ENCODE data around the gene KPNA6. TPM values are rescaled to one million over a fixed set of nuclear protein-coding genes. Genes with fewer than 3 reads are reported as not detected.

KPNA6 gene
- total and polyA plus RNA-seq, 2 donors = 10.0 to 17.1 TPM

GRCh38 chr1:32221980-32222755 is 114.3 kb downstream of the KPNA6 start, which contains the start of the genes EIF3I and TMEM234:
TSS of gene EIF3I (plus strand) at chr1:32222407. CDS start at chr1:32222442, 35 bp downstream.
TSS of gene TMEM234 (minus strand) at chr1:32222353. CDS start at chr1:32222322, 31 bp downstream.
- WGBS = under 1% methylated on average over 46 of the region's 46 CpGs
- Histone ChIP-seq H3K4me3 (ENCODE audit: low read length in 2 of 2) (peak within 1 kb of the TSS; percentile 78 to 93), H3K27me3 (ENCODE audit: control insufficient read depth in 2 of 2, insufficient read depth in 1 of 2, low read length in 1 of 2) (no peaks in the 10 kb centered on the region), H3K27ac (ENCODE audit: low read depth in 1 of 2, low read length in 1 of 2) (peak within 1 kb of the TSS; percentile 55 to 86), H3K9me3 (ENCODE audit: control insufficient read depth in 2 of 2, insufficient read depth in 1 of 2, low read length in 1 of 2) (no peaks in the 10 kb centered on the region), H3K36me3 (ENCODE audit: control insufficient read depth in 2 of 2, insufficient read depth in 2 of 2, low read length in 1 of 2) (peaks cover 23 to 34% of the 10 kb centered on the region in 2 donors), H3K4me1 (ENCODE audit: control insufficient read depth in 2 of 2, insufficient read depth in 2 of 2, low read length in 2 of 2) (peaks cover 9 to 26% of the 10 kb centered on the region in 2 donors)
- peak; percentile 77 to 95 (median 88) for DNase-seq (ENCODE audit: low read depth in 6 of 9, low spot score in 9 of 9)

- Histone ChIP-seq H3K9me3 (ENCODE audit: control insufficient read depth in 2 of 2, insufficient read depth in 1 of 2, low read length in 1 of 2) (no peaks in the 10 kb centered on the region), H3K36me3 (ENCODE audit: control insufficient read depth in 2 of 2, insufficient read depth in 2 of 2, low read length in 1 of 2) (peaks cover 32 to 47% of the 10 kb centered on the region in 2 donors), H3K4me1 (ENCODE audit: control insufficient read depth in 2 of 2, insufficient read depth in 2 of 2, low read length in 2 of 2) (peaks cover 9 to 26% of the 10 kb centered on the region in 2 donors), H3K27me3 (ENCODE audit: control insufficient read depth in 2 of 2, insufficient read depth in 1 of 2, low read length in 1 of 2) (no peaks in the 10 kb centered on the region), H3K27ac (ENCODE audit: low read depth in 1 of 2, low read length in 1 of 2) (no peak overlapping the region), H3K4me3 (ENCODE audit: low read length in 2 of 2) (no peak overlapping the region)
- DNase-seq (ENCODE audit: low read depth in 6 of 9, low spot score in 9 of 9) = no peak
- WGBS = 96% methylated on average over 3 of the region's 3 CpGs
Measured at GRCh38 chr1:32223683-32224082, 115.8 kb downstream of the KPNA6 start.

GRCh38 chr1:32224285-32224684 is 116.4 kb downstream of the KPNA6 start:
- H3K9me3 ChIP-seq (ENCODE audit: control insufficient read depth in 2 of 2, insufficient read depth in 1 of 2, low read length in 1 of 2) = no peaks in the 10 kb centered on the region
- peaks cover 37 to 52% of the 10 kb centered on the region in 2 donors for H3K36me3 ChIP-seq (ENCODE audit: control insufficient read depth in 2 of 2, insufficient read depth in 2 of 2, low read length in 1 of 2)
- no peak for DNase-seq (ENCODE audit: low read depth in 6 of 9, low spot score in 9 of 9)
- H3K4me1 ChIP-seq (ENCODE audit: control insufficient read depth in 2 of 2, insufficient read depth in 2 of 2, low read length in 2 of 2) = peaks cover 9 to 26% of the 10 kb centered on the region in 2 donors
- no peak overlapping the region for H3K4me3 ChIP-seq (ENCODE audit: low read length in 2 of 2)
- no peaks in the 10 kb centered on the region for H3K27me3 ChIP-seq (ENCODE audit: control insufficient read depth in 2 of 2, insufficient read depth in 1 of 2, low read length in 1 of 2)
- 92% methylated on average over 4 of the region's 4 CpGs for WGBS
- no peak overlapping the region for H3K27ac ChIP-seq (ENCODE audit: low read depth in 1 of 2, low read length in 1 of 2)

Other genes starting within 250 kb of the KPNA6 start
- gene PTP4A2, start 169.7 kb upstream of the KPNA6 start, total RNA-seq = 748 TPM
- gene PTP4A2, start 169.7 kb upstream of the KPNA6 start, polyA plus RNA-seq = 214 TPM
- 71.8 TPM for gene KHDRBS1, start 94.2 kb upstream of the KPNA6 start, total RNA-seq
- gene KHDRBS1, start 94.2 kb upstream of the KPNA6 start, polyA plus RNA-seq = 124 TPM
- 4.7 TPM for gene TMEM39B, start 35.1 kb upstream of the KPNA6 start, total RNA-seq
- 13.1 TPM for gene TMEM39B, start 35.1 kb upstream of the KPNA6 start, polyA plus RNA-seq
- 33.1 TPM for gene TXLNA, start 71.6 kb downstream of the KPNA6 start, total RNA-seq
- gene TXLNA, start 71.6 kb downstream of the KPNA6 start, polyA plus RNA-seq = 17.7 TPM
- 64.1 TPM for gene CCDC28B, start 92.5 kb downstream of the KPNA6 start, total RNA-seq
- gene CCDC28B, start 92.5 kb downstream of the KPNA6 start, polyA plus RNA-seq = 28.7 TPM
- 3.0 TPM for gene IQCC, start 97.6 kb downstream of the KPNA6 start, total RNA-seq
- 2.8 TPM for gene IQCC, start 97.6 kb downstream of the KPNA6 start, polyA plus RNA-seq
- gene DCDC2B, start 101.0 kb downstream of the KPNA6 start, total RNA-seq = not detected
- 0.09 TPM for gene DCDC2B, start 101.0 kb downstream of the KPNA6 start, polyA plus RNA-seq
- gene TMEM234, start 114.3 kb downstream of the KPNA6 start, total RNA-seq = 8.5 TPM
- 15.4 TPM for gene TMEM234, start 114.3 kb downstream of the KPNA6 start, polyA plus RNA-seq
- 161 TPM for gene EIF3I, start 114.4 kb downstream of the KPNA6 start, total RNA-seq
- gene EIF3I, start 114.4 kb downstream of the KPNA6 start, polyA plus RNA-seq = 155 TPM
- 1.2 TPM for gene FAM167B, start 139.2 kb downstream of the KPNA6 start, total RNA-seq
- gene FAM167B, start 139.2 kb downstream of the KPNA6 start, polyA plus RNA-seq = 6.8 TPM
- gene LCK, start 143.2 kb downstream of the KPNA6 start, total RNA-seq = 467 TPM
- 175 TPM for gene LCK, start 143.2 kb downstream of the KPNA6 start, polyA plus RNA-seq
- 150 TPM for gene HDAC1, start 184.0 kb downstream of the KPNA6 start, total RNA-seq
- 103 TPM for gene HDAC1, start 184.0 kb downstream of the KPNA6 start, polyA plus RNA-seq
- gene MARCKSL1, start 228.2 kb downstream of the KPNA6 start, total RNA-seq = 89.0 TPM
- gene MARCKSL1, start 228.2 kb downstream of the KPNA6 start, polyA plus RNA-seq = 113 TPM